K562 (cell line): ENCODE results near the gene ABCC10. TPM values are rescaled to one million over a fixed set of nuclear protein-coding genes. Genes with fewer than 3 reads are reported as not detected.
A peak's percentile ranks its signal among the peaks of the same experiment; 100 is the strongest.

ENCODE experiments used
- ATAC-seq: fragments of 200-7000 bp; cut with Tn5 transposase; 3 replicates; pipeline ENCODE4 v1.9.1; 2020; ENCODE audit warnings: moderate library complexity
- BruUV-seq: library from RNA; stranded (reverse); fragments of 400-500 nt; replicated peaks from 2 replicates; lab custom pipeline; 2021; lab: Mats Ljungman, UMichigan
- CTCF ChIA-PET: fragments of 300-600 bp; formaldehyde crosslinking; extraction: SDS; loops from one replicate; lab custom pipeline; 2021; ENCODE audit warnings: low intra/inter-chr PET ratio; lab: Yijun Ruan, JAX
- POLR2A ChIA-PET: fragments of 300-600, 350-650 bp; sonication (Branson Sonifier 250); formaldehyde crosslinking; extraction: SDS; loops from one replicate; lab custom pipeline; 2021; ENCODE audit warnings: antibody characterized with exemption, inconsistent platforms; lab: Yijun Ruan, JAX
- DNase-seq, 4 experiments: peaks; one replicate each; pipeline versions ENCODE4 v3.0.0 to v3.0.0-alpha.2; 2011 to 2018; ENCODE audit warnings: low spot score in 3 of 4, mixed read lengths in 3 of 4; ENCODE audit errors: extremely low read depth in 1 of 4
- FAIRE-seq: peaks from 2 replicates; lab custom pipeline; 2011; peaks lifted over from hg19 to GRCh38; lab: Jason Lieb, UNC
- H2AFZ ChIP-seq: 2 replicates; pipeline ENCODE4 v1.6.0; 2011; ENCODE audit warnings: low read depth, low read length, control low read depth, inconsistent platforms
- H3K27ac ChIP-seq: fragments of 200-600 bp; 3 replicates; pipeline ENCODE4 v1.8.0; 2011; ENCODE audit warnings: low read depth, mild to moderate bottlenecking, control low read depth, inconsistent platforms, low read length, moderate library complexity, mixed read lengths; ENCODE audit errors: extremely low read depth
- H3K27me3 ChIP-seq, 2 experiments: fragments of 300-600 bp in 1 of 2; 2 replicates in 1 of 2; 3 replicates in 1 of 2; pipeline versions ENCODE4 v1.6.0 to v1.8.0; 2011; ENCODE audit warnings: inconsistent platforms in 2 of 2, low read length in 2 of 2, mild to moderate bottlenecking in 1 of 2, mixed read lengths in 1 of 2, moderate library complexity in 1 of 2; ENCODE audit not compliant: control insufficient read depth in 2 of 2, insufficient read depth in 2 of 2
- H3K36me3 ChIP-seq: fragments of 300-600 bp; 3 replicates; pipeline ENCODE4 v1.8.0; 2011; ENCODE audit warnings: mild to moderate bottlenecking, low read length, inconsistent platforms; ENCODE audit not compliant: control insufficient read depth, insufficient read depth
- H3K4me1 ChIP-seq, 2 experiments: fragments of 200-600 bp in 1 of 2; replicated peaks in 1 of 2; 2 replicates in 1 of 2; 3 replicates in 1 of 2; pipeline versions ENCODE4 v1.5.1 to v1.8.0; 2011; ENCODE audit warnings: inconsistent platforms in 2 of 2, low read length in 2 of 2, mild to moderate bottlenecking in 1 of 2, mixed read lengths in 1 of 2, moderate library complexity in 1 of 2; ENCODE audit not compliant: control insufficient read depth in 2 of 2, insufficient read depth in 2 of 2
- H3K4me2 ChIP-seq: 2 replicates; pipeline ENCODE4 v1.6.1; 2011; ENCODE audit warnings: low read length, control low read depth, inconsistent platforms, mixed read lengths; ENCODE audit not compliant: insufficient read depth
- H3K4me3 ChIP-seq: fragments of 200-600 bp; sonication (generic), shearing (Covaris generic); 2 replicates; pipeline ENCODE4 v1.5.1; 2016; ENCODE audit warnings: control low read depth, inconsistent platforms
- H3K79me2 ChIP-seq: fragments of 200-600 bp; 3 replicates; pipeline ENCODE4 v1.8.0; 2011; ENCODE audit warnings: low read length, inconsistent platforms; ENCODE audit not compliant: control insufficient read depth, insufficient read depth
- H3K9ac ChIP-seq, 2 experiments: 2 replicates each; pipeline versions ENCODE4 v1.6.0 to v1.6.1; 2011; ENCODE audit warnings: low read depth in 2 of 2, low read length in 2 of 2, control low read depth in 1 of 2, inconsistent platforms in 1 of 2, mild to moderate bottlenecking in 1 of 2, mixed read lengths in 1 of 2; ENCODE audit not compliant: insufficient read depth in 1 of 2
- H3K9me1 ChIP-seq: one replicate; pipeline ENCODE4 v1.6.0; 2011; ENCODE audit warnings: inconsistent platforms, mild to moderate bottlenecking, low read length, moderate library complexity; ENCODE audit not compliant: control insufficient read depth, insufficient read depth
- H3K9me3 ChIP-seq: replicated peaks from 2 replicates; pipeline ENCODE4 v1.5.1; 2011; ENCODE audit warnings: low read depth, low read length, inconsistent platforms; ENCODE audit not compliant: control insufficient read depth, insufficient read depth
- H4K20me1 ChIP-seq: replicated peaks from 2 replicates; pipeline ENCODE4 v1.6.1; 2011; ENCODE audit warnings: low read length, inconsistent platforms, mixed read lengths; ENCODE audit not compliant: control insufficient read depth, insufficient read depth
- FOXK2 ChIP-seq, 2 experiments: fragments of 450-650 bp; IDR thresholded peaks in 1 of 2; conservative IDR thresholded peaks in 1 of 2; 2 replicates each; pipeline ENCODE4 v1.6.1; 2016; ENCODE audit warnings: low read depth in 2 of 2, mild to moderate bottlenecking in 1 of 2
- STAT6 ChIP-seq: sonication (generic); formaldehyde crosslinking; IDR thresholded peaks from 2 replicates; pipeline ENCODE4 v1.8.1; 2023; ENCODE audit warnings: mild to moderate bottlenecking, missing genetic modification reagents
- ZFP36 ChIP-seq: fragments of 150-350 bp; IDR thresholded peaks from 2 replicates; pipeline ENCODE4 v1.6.1; 2018; ENCODE audit warnings: low read length, low read depth; ENCODE audit not compliant: partially characterized antibody
- ZNF12 ChIP-seq: sonication (generic); formaldehyde crosslinking; IDR thresholded peaks from 2 replicates; pipeline ENCODE4 v1.4.0; 2020; ENCODE audit warnings: mild to moderate bottlenecking, missing genetic modification reagents
- WGBS: fragments of 100-300 bp; shearing (Covaris generic); methylation state at CpG from one replicate; pipeline ENCODE4 v1.1.6; 2016; ENCODE audit warnings: low coverage, mixed read lengths; ENCODE audit not compliant: insufficient coverage; ENCODE audit errors: missing lambda C conversion rate; 5-methylcytosine and 5-hydroxymethylcytosine counted together
- in situ Hi-C: fragments of 300-500 bp; cut with MboI; formaldehyde crosslinking; loops from 4 replicates; pipeline ENCODE4 v1.15.0; 2018; ENCODE audit warnings: inconsistent platforms, mixed read lengths
- intact Hi-C: fragments of 100-400 bp; cut with micrococcal nuclease; formaldehyde crosslinking; loops from 2 replicates; pipeline ENCODE4 v1.14.2; 2022
- polyA plus RNA-seq, 8 experiments: library from polyadenylated mRNA; depleted of rRNA in 4 of 8; stranded (reverse) in 5 of 8; unstranded in 3 of 8; fragments of >200 nt; fragmentation: Nextera tagmentation in 2 of 8; fragmentation: Illumina TruSeq in 1 of 8; extraction: Ambion mirVana in 2 of 8; extraction: Trizol in 1 of 8; gene quantifications; 2 replicates each; pipeline versions ENCODE4 v1.2.1 to v1.2.3, GENCODE V29; 2011 to 2014; ENCODE audit warnings: inconsistent platforms in 1 of 8, missing spikeins in 1 of 8
- total RNA-seq, 7 experiments: library from RNA; depleted of rRNA in 6 of 7; stranded (reverse); fragments of >200 nt in 6 of 7; fragmentation: Illumina TruSeq in 2 of 7; extraction: Trizol in 2 of 7; gene quantifications; 2 replicates each; pipeline versions ENCODE4 v1.2.1 to v1.2.3, GENCODE V29; 2011 to 2021; ENCODE audit warnings: low replicate concordance in 1 of 7

Gene ABCC10
- total and polyA plus RNA-seq, 9 of the 15 experiments (the other 6 are each of a cell fraction or from before 2014, with no cell fraction given): 2.4 to 29.1 (median 13.7) TPM

GRCh38 chr6:43393602-43394001 lies 33.7 kb upstream of the ABCC10 start (continued):
- TF ChIP-seq FOXK2 (conservative IDR thresholded peaks at IDR 0.05 in 1 of 2, IDR thresholded peaks at IDR 0.05 in 1 of 2; ENCODE audit: low read depth in 2 of 2) (0 out of 4 replicates have a peak, but pooled peaks of 1 of the 2 experiments have one; percentile 22), STAT6 (0 out of 2 replicates have a peak, but pooled peaks have one; percentile 23)

- no peak overlapping the region for H3K27ac ChIP-seq
- ChIA-PET POLR2A (interaction anchor here (0.6 to 1.4 kb wide), 4 partner anchors 38 to 857 kb away, joined by 3 to 4 read pairs (median 3); no protein-coding TSS in a partner anchor), CTCF (no interaction called here)
- no peak for ATAC-seq
- no TSS peak for BruUV-seq
- no peak overlapping the region for H3K9ac ChIP-seq
- in situ Hi-C loops (no loop called here), intact Hi-C loops (loop anchor here (5.0 kb wide), 1 partner anchor 133 kb away; no protein-coding TSS in a partner anchor)
- H3K4me2 ChIP-seq: no peak overlapping the region
- FAIRE-seq: no peak
- H2AFZ ChIP-seq: no peak overlapping the region
- H3K9me1 ChIP-seq: no peaks in the 10 kb centered on the region
- WGBS: 73% methylated on average over 4 of the region's 4 CpGs
- no peak overlapping the region for H3K4me3 ChIP-seq
- H3K79me2 ChIP-seq: no peaks in the 10 kb centered on the region
- TF ChIP-seq ZFP36: peak; percentile 57
- no peak for TF ChIP-seq ZNF12 (CRISPR knock-in tag)
- peaks cover 18 to 28% of the 10 kb centered on the region in 2 experiments for H3K4me1 ChIP-seq
- H3K9me3 ChIP-seq: no peaks in the 10 kb centered on the region
- no peak for DNase-seq
- peaks cover 2 to 12% of the 10 kb centered on the region in 2 experiments; a peak in 4 of 5 replicates for H3K27me3 ChIP-seq
- no peaks in the 10 kb centered on the region for H4K20me1 ChIP-seq
- H3K36me3 ChIP-seq: no peaks in the 10 kb centered on the region
Measured at GRCh38 chr6:43394982-43395381, 32.4 kb upstream of the ABCC10 start.
